ENCODE results near the gene METTL15. TPM values are rescaled to one million over a fixed set of nuclear protein-coding genes. Genes with fewer than 3 reads are reported as not detected.
"Not testable (repeated sequence)": the region's sequence is repeated elsewhere in the genome, so short reads cannot be mapped to it uniquely, and the experiment has no call there.

The METTL15 gene, protein sequence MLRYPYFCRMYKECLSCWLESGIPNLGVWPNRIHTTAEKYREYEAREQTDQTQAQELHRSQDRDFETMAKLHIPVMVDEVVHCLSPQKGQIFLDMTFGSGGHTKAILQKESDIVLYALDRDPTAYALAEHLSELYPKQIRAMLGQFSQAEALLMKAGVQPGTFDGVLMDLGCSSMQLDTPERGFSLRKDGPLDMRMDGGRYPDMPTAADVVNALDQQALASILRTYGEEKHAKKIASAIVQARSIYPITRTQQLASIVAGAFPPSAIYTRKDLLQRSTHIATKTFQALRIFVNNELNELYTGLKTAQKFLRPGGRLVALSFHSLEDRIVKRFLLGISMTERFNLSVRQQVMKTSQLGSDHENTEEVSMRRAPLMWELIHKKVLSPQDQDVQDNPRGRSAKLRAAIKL
- 13.2 and 15.8 TPM in 2 replicates for total RNA-seq (2014; rRNA removed; shearing (Covaris generic))

DNA sequence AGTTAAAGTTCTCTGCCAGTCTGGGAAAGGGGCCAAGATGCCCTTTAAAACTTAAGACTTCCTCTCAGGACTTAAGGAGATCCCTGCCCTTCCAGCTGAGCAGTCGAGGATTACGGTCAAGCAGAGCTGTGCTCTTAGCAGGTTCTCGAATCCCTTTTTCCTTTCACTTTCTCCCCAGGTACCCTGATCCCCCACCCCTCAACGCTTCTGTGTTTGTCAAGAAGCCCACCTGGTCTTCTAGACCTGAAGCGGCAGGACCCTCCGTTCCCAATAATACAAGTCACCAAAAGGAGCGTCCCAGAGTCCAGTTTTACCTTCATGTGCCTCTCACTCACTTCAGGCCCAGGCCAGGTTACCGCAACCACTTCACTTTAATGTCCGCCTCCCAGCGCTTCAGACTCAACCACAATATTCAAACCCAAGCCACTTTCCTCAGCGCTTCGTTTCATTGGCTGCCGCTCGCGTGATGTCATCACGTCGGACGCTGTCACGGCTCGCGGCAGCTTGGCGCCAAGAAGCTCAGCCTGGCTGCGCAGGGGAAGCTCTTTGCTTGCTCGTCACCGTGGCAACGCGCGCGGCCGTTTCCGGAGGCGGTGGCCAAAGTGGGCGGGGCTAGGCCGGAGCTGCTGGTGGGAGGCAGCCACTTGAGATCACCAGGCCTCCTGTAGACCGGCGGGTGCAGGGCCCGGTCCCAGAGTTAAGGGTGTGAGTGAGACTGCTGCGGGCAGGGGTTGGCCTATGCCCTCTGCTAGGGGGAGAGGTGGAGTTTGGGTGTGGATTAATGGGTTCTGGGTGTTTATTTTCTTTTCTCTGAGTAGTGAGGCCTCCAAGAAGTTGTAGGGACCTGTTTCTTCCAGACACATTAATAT lies at the start of gene METTL15, which contains the start of gene KIF18A:
METTL15 (plus strand) TSS at position 639 of the 869 bp plus-strand sequence. CDS start 4,947 bp downstream, outside the sequence.
KIF18A (minus strand) TSS at position 407 of the 869 bp plus-strand sequence. CDS start 10,209 bp downstream, outside the sequence.
- peak within 1 kb of the TSS; percentile 97 for H3K27ac ChIP-seq
- no peaks in the 10 kb centered on the region for H3K27me3 ChIP-seq (replicated peaks)
- 0 out of 2 replicates have a peak, but pooled peaks cover 4% of the 10 kb centered on the region for H3K36me3 ChIP-seq
- no peaks in the 10 kb centered on the region for H3K9me3 ChIP-seq (replicated peaks)
- H3K4me3 ChIP-seq, result peak within 1 kb of the TSS; percentile 60
- peak; percentile 98 to 99 for DNase-seq (ENCODE audit: low read depth in 1 of 2, low spot score in 2 of 2)
- peaks cover 46% of the 10 kb centered on the region for H3K4me1 ChIP-seq (replicated peaks)

DNA sequence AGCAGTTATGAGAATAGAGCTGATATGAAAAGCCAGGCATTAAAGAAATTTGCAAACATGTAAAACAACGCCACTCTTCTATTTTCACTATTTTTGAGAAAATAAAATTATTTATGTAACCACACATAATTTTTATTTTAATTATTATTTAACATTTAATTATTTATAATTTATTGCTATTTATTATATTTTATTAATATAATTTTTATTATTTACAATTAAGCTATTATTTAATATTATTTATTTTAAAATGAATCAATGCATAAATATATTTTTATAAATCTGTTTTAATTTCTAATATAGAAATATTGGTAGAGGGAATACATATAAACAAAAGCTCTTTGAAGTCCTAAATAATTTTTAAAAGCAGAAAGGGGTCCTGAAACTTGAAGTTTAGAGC lies 36.9 kb upstream of the METTL15 start:
- no peaks in the 10 kb centered on the region for H3K9me3 ChIP-seq (replicated peaks)
- H3K27me3 ChIP-seq (replicated peaks), result no peaks in the 10 kb centered on the region
- H3K36me3 ChIP-seq, result peaks cover 43% of the 10 kb centered on the region
- H3K27ac ChIP-seq, result no peak overlapping the region
- H3K4me1 ChIP-seq (replicated peaks), result no peaks in the 10 kb centered on the region
- no peak for DNase-seq (ENCODE audit: low read depth in 1 of 2, low spot score in 2 of 2)
- no peak overlapping the region for H3K4me3 ChIP-seq

DNA sequence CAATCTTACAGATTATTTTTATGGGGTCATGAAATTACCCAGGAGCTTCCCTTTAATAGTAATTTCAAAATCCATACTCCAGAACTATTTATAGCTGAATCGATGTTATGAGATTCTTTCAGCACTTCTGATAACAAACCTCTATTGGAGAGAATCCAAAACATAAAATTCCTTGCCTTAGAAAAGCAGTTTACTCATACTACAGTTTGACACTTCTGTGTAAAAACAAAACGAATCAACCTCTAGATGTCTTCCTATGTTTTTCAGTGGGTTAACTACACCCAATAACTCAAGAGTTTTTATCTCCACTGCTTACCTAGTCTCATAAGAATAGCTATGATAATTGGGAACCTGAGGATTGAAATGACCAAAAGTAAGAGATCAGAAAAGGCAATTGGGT lies 35.9 kb upstream of the METTL15 start:
- H3K27me3 ChIP-seq (replicated peaks), result no peaks in the 10 kb centered on the region
- no peak for DNase-seq (ENCODE audit: low read depth in 1 of 2, low spot score in 2 of 2)
- no peak overlapping the region for H3K4me3 ChIP-seq
- H3K27ac ChIP-seq, result no peak overlapping the region
- H3K4me1 ChIP-seq (replicated peaks), result no peaks in the 10 kb centered on the region
- H3K9me3 ChIP-seq (replicated peaks), result no peaks in the 10 kb centered on the region
- H3K36me3 ChIP-seq, result peaks cover 49% of the 10 kb centered on the region

DNA sequence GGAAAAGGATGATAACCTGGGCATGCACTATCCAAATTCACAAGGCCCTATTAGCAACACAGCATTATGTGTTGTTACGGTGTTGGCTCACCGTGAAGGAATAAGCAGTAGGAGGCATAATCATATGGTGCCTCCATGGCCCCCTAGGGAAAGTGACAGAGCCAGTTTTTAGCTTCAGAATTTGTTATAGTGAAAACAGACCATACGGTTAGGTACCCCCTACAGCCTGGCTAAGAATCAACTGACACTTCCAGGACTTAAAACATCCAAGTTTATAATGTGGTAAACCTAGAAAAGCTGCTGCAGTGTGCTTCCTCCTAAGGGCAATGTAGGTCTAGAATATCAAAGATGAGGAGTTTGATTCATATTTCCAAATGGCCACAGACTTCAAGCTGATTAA lies 30.7 kb upstream of the METTL15 start:
- no peaks in the 10 kb centered on the region for H3K4me1 ChIP-seq (replicated peaks)
- H3K36me3 ChIP-seq, result peaks cover 81% of the 10 kb centered on the region
- no peak for DNase-seq (ENCODE audit: low read depth in 1 of 2, low spot score in 2 of 2)
- no peak overlapping the region for H3K27ac ChIP-seq
- no peak overlapping the region for H3K4me3 ChIP-seq
- no peaks in the 10 kb centered on the region for H3K27me3 ChIP-seq (replicated peaks)
- no peaks in the 10 kb centered on the region for H3K9me3 ChIP-seq (replicated peaks)

DNA sequence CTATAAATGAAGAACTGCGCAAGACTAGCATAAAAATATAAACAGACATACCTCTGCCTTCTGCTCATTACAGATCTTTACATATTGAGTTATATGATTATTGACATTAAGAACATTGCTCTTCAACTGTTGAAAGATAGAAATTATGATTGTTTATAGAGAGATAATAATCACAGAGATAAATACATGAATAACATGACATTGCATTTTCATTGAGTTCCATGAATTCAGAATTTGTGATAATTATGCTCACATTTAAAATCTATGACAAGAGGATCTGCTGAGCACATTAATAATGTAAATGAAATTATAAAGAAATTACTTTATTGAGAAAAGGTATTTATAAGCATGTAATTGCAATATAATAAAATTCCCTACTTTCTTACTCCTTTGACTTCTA lies 25.1 kb upstream of the METTL15 start:
- peaks cover 77% of the 10 kb centered on the region for H3K36me3 ChIP-seq
- H3K27me3 ChIP-seq (replicated peaks), result no peaks in the 10 kb centered on the region
- H3K4me1 ChIP-seq (replicated peaks), result no peaks in the 10 kb centered on the region
- no peak overlapping the region for H3K4me3 ChIP-seq
- no peaks in the 10 kb centered on the region for H3K9me3 ChIP-seq (replicated peaks)
- H3K27ac ChIP-seq, result no peak overlapping the region
- DNase-seq (ENCODE audit: low read depth in 1 of 2, low spot score in 2 of 2), result no peak

DNA sequence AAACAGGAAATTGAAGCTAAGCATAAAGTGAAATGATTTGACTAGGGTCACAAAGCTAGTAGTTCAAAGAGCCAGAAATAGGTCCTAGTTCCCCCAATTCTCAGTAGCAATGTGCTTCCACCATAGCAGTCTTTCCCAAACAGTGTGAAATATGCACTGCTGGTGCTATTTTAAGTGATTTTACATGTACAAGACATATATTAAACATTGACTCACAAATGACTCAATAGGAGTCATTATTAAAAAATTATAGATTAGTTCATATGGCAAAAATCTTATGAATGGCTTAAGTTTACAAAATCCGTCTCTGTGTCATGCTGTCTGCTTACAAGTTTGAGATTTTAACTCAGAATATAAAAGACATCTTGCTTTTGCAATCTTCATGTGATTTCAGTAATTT lies 21.6 kb upstream of the METTL15 start:
- DNase-seq (ENCODE audit: low read depth in 1 of 2, low spot score in 2 of 2), result no peak
- no peaks in the 10 kb centered on the region for H3K27me3 ChIP-seq (replicated peaks)
- H3K4me1 ChIP-seq (replicated peaks), result 0 out of 2 replicates have a peak, but pooled peaks cover 5% of the 10 kb centered on the region
- H3K36me3 ChIP-seq, result peaks cover 64% of the 10 kb centered on the region
- H3K27ac ChIP-seq, result no peak overlapping the region
- no peak overlapping the region for H3K4me3 ChIP-seq
- H3K9me3 ChIP-seq (replicated peaks), result no peaks in the 10 kb centered on the region

DNA sequence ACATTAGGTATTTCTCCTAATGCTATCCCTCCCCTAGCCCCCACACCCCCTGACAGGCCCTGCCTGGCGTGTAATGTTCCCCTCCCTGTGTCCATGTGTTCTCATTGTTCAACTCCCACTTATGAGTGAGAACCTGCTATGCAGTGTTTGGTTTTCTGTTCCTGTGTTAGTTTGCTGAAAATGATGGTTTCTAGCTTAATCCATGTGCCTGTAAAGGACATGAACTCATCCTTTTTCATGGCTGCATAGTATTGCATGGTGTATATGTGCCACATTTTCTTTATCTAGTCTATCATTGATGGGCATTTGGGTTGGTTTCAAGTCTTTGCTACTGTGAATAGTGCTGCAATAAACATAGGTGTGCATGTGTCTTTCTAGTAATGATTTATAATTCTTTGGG lies 21.0 kb upstream of the METTL15 start:
- Histone ChIP-seq H3K27ac (0 out of 2 replicates have a peak overlapping the region, but pooled peaks have one; percentile 4), H3K36me3 (peaks cover 64% of the 10 kb centered on the region)
- DNase-seq (ENCODE audit: low read depth in 1 of 2, low spot score in 2 of 2); H3K27me3 ChIP-seq (replicated peaks); H3K4me1 ChIP-seq (replicated peaks); H3K4me3 ChIP-seq; H3K9me3 ChIP-seq (replicated peaks): not testable (repeated sequence)

DNA sequence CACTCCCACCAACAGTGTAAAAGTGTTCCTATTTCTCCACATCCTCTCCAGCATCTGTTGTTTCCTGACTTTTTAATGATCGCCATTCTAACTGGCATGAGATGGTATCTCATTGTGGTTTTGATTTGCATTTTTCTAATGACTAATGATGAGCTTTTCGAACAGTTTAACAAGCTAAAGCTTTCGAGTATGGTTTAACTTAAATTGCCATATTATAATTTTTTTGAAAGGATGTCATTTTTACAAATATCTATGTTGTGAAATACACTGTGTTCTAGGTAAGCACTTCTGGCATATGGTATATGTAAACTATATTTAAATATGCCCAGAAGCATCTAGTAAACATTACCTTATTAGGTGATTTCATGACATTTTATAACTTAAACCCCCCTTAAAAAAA lies 20.5 kb upstream of the METTL15 start:
- not testable (repeated sequence) for H3K4me3 ChIP-seq; H3K4me1 ChIP-seq (replicated peaks); H3K27me3 ChIP-seq (replicated peaks); H3K9me3 ChIP-seq (replicated peaks); DNase-seq (ENCODE audit: low read depth in 1 of 2, low spot score in 2 of 2)
- Histone ChIP-seq H3K36me3 (peaks cover 61% of the 10 kb centered on the region), H3K27ac (0 out of 2 replicates have a peak overlapping the region, but pooled peaks have one; percentile 4)

DNA sequence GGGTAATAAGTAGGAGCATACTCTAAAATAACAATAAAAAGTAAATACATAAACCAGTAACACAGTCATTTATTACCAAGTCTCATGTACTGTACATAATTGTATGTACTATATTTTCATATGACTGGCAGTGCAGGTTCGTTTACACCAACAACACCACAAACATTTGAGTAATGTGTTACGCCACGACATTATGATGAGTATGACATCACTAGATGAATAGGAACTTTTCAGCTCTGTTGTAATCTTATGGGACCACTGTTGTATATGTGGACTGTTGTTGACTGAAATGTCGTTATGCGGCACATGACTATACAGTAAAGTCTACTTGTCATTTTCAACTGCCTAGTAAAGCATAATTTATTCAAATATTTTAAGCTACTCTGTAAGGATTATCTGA lies 18.8 kb upstream of the METTL15 start:
- H3K27ac ChIP-seq, result no peak overlapping the region

DNA sequence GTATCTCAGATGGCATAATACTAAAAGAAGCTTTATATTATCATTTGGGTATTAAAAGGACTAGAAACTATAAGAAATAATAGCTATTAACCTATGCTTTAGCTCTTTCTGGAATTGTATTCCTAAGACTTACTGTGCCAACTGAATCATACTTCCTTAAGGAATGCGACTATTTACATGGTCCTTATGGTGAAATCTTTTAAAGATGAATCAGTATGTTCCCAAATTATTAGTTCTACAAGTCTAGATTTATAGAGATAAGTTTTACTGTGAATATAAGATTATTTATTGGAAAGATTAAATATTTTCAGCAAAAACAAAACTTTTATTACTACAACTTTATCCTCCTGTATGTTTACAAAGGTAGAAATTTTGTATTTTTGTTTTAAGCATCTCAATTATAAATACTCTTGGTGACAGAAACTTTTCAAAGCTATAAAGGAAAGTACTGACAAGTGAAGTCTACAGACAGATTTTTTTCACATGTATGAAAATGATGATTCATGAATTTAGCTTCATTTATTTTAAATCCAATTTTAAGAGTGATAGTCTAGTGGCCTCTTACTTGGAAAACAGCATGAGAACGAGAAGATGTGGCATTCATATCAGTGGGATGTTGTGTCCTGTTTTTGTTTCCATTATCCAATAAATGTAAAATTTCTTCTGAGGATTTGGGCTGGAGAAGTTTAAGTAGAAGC lies 18.0 kb upstream of the METTL15 start:
- Histone ChIP-seq H3K27ac (no peak overlapping the region), H3K9me3 (replicated peaks) (no peaks in the 10 kb centered on the region), H3K4me1 (replicated peaks) (0 out of 2 replicates have a peak, but pooled peaks cover 5% of the 10 kb centered on the region), H3K27me3 (replicated peaks) (no peaks in the 10 kb centered on the region), H3K36me3 (peaks cover 72% of the 10 kb centered on the region), H3K4me3 (no peak overlapping the region)
- no peak for DNase-seq (ENCODE audit: low read depth in 1 of 2, low spot score in 2 of 2)

More for the DNA sequence above, 18.8 kb upstream of the METTL15 start:
- Histone ChIP-seq H3K27me3 (replicated peaks) (no peaks in the 10 kb centered on the region), H3K9me3 (replicated peaks) (no peaks in the 10 kb centered on the region), H3K4me3 (no peak overlapping the region), H3K36me3 (peaks cover 70% of the 10 kb centered on the region), H3K4me1 (replicated peaks) (0 out of 2 replicates have a peak, but pooled peaks cover 5% of the 10 kb centered on the region)
- no peak for DNase-seq (ENCODE audit: low read depth in 1 of 2, low spot score in 2 of 2)

DNA sequence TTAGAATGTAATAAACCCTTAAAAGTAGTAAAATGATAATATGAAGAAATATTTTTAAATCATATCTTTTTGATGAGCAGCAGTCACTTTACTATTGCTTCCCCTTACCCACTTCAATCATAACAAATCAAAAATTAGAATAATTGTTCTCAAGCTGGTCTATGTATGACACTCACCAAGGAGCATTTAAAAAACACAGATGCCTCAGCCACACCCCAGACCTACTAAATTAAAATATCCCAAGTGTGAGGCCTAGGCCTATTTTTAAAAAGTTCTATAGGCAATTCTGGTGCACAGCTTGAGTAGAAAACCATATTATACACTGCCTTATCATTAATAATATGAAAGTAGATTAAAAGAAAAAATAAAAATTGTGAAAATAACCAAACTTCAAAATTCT lies 15.4 kb upstream of the METTL15 start:
- H3K4me3 ChIP-seq, result no peak overlapping the region
- no peaks in the 10 kb centered on the region for H3K9me3 ChIP-seq (replicated peaks)
- no peak for DNase-seq (ENCODE audit: low read depth in 1 of 2, low spot score in 2 of 2)
- H3K4me1 ChIP-seq (replicated peaks), result 0 out of 2 replicates have a peak, but pooled peaks cover 5% of the 10 kb centered on the region
- H3K27ac ChIP-seq, result no peak overlapping the region
- no peaks in the 10 kb centered on the region for H3K27me3 ChIP-seq (replicated peaks)
- peaks cover 65% of the 10 kb centered on the region for H3K36me3 ChIP-seq

DNA sequence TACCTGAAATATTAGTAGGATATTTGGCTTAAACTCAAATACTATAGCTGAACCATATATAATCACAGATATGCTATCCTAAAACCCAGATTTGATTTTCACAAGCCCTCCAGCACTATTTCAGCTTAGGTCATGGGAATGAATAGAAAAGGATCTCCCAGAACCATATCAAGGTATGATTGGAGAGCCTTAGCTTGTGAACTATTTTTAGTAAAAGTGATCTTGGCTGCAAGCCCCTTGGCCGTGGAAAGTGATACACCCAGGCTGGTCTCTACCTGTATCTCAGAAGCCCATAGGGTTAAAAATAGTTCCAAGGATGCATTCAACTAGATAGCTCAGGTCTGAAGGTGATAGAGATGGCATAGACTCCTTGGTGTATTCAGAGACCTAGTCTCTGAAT lies 9.9 kb upstream of the METTL15 start:
- Histone ChIP-seq H3K4me3 (no peak overlapping the region), H3K27me3 (replicated peaks) (no peaks in the 10 kb centered on the region), H3K27ac (no peak overlapping the region), H3K9me3 (replicated peaks) (no peaks in the 10 kb centered on the region), H3K36me3 (peaks cover 50% of the 10 kb centered on the region), H3K4me1 (replicated peaks) (peaks cover 7% of the 10 kb centered on the region; the same call in 1 of the 2 replicates)
- no peak for DNase-seq (ENCODE audit: low read depth in 1 of 2, low spot score in 2 of 2)

DNA sequence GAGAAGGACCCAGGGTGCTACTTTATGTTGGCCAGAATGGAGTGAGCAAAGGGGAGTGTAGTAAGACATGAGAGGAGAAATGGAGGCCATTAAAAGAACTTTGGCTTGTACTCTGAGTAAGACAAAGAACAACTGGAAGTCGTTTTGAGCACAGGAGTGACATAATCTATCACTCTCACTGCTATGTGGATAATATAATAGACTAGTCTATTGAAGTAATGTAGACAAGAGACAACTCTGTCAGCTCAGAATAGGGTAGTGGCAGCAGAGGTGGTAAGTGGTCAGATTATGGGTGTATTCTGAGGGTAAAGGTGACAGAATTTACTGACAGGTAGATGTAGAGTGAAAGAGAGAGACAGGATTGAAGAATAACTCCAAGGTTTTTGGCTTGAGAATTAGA lies 8.5 kb upstream of the METTL15 start:
- Histone ChIP-seq H3K4me1 (replicated peaks) (peaks cover 16% of the 10 kb centered on the region), H3K27ac (no peak overlapping the region), H3K27me3 (replicated peaks) (no peaks in the 10 kb centered on the region), H3K4me3 (no peak overlapping the region), H3K9me3 (replicated peaks) (no peaks in the 10 kb centered on the region), H3K36me3 (peaks cover 41% of the 10 kb centered on the region)
- DNase-seq (ENCODE audit: low read depth in 1 of 2, low spot score in 2 of 2), result no peak
